K562 (cell line): ENCODE results near the gene ZFP57. TPM values are rescaled to one million over a fixed set of nuclear protein-coding genes. Genes with fewer than 3 reads are reported as not detected.

Source experiments
- BCOR ChIP-seq: fragments of 450-650 bp; IDR thresholded peaks from 2 replicates; pipeline ENCODE4 v1.6.1; 2016
- CAMTA2 ChIP-seq: fragments of 250-450 bp; sonication (Bioruptor Pico); conservative IDR thresholded peaks from 2 replicates; pipeline ENCODE4 v1.5.1; 2022
- CSDE1 ChIP-seq, 2 experiments: fragments of 450-650 bp; IDR thresholded peaks; 2 replicates each; pipeline ENCODE4 v1.6.1; 2016; ENCODE audit warnings: mild to moderate bottlenecking in 1 of 2
- GABPB2 ChIP-seq: fragments of 250-450 bp; sonication (Bioruptor Pico); conservative IDR thresholded peaks from 2 replicates; pipeline ENCODE4 v1.5.1; 2021; ENCODE audit warnings: mild to moderate bottlenecking
- GATAD2B ChIP-seq: fragments of 450-650 bp; IDR thresholded peaks from 2 replicates; pipeline ENCODE4 v1.6.1; 2017; ENCODE audit warnings: mild to moderate bottlenecking, borderline replicate concordance
- HDGF ChIP-seq: fragments of 450-650 bp; IDR thresholded peaks from 2 replicates; pipeline ENCODE4 v1.6.1; 2016
- HNRNPL ChIP-seq: fragments of 200-400 bp; formaldehyde crosslinking; IDR thresholded peaks from 2 replicates; pipeline ENCODE4 v1.6.1; 2017; ENCODE audit warnings: low read depth, mild to moderate bottlenecking, low read length
- HOXB6 ChIP-seq: fragments of 250-450 bp; sonication (Bioruptor Pico); IDR thresholded peaks from 2 replicates; pipeline ENCODE4 v1.5.1; 2022; ENCODE audit warnings: mild to moderate bottlenecking, borderline replicate concordance
- MAZ ChIP-seq, 2 experiments: fragments of 450-650 bp in 1 of 2; sonication (generic) in 1 of 2; formaldehyde crosslinking; IDR thresholded peaks in 1 of 2; conservative IDR thresholded peaks in 1 of 2; 2 replicates each; pipeline versions ENCODE4 v1.4.0 to v1.5.0; 2020; ENCODE audit warnings: mild to moderate bottlenecking in 1 of 2, missing genetic modification reagents in 1 of 2
- SUPT5H ChIP-seq: fragments of 450-650 bp; IDR thresholded peaks from 2 replicates; pipeline ENCODE4 v1.6.1; 2016
- TSHZ1 ChIP-seq: fragments of 250-450 bp; sonication (Bioruptor Pico); IDR thresholded peaks from 2 replicates; pipeline ENCODE4 v1.4.0; 2020; ENCODE audit warnings: mild to moderate bottlenecking, moderate library complexity
- ZFP36 ChIP-seq: fragments of 150-350 bp; IDR thresholded peaks from 2 replicates; pipeline ENCODE4 v1.6.1; 2018; ENCODE audit warnings: low read length, low read depth; ENCODE audit not compliant: partially characterized antibody
- ZNF311 ChIP-seq: fragments of 250-450 bp; sonication (Bioruptor Pico); IDR thresholded peaks from 2 replicates; pipeline ENCODE4 v1.4.0; 2020; ENCODE audit warnings: mild to moderate bottlenecking, moderate library complexity
- polyA plus RNA-seq, 8 experiments: library from polyadenylated mRNA; depleted of rRNA in 4 of 8; stranded (reverse) in 5 of 8; unstranded in 3 of 8; fragments of >200 nt; fragmentation: Nextera tagmentation in 2 of 8; fragmentation: Illumina TruSeq in 1 of 8; extraction: Ambion mirVana in 2 of 8; extraction: Trizol in 1 of 8; gene quantifications; 2 replicates each; pipeline versions ENCODE4 v1.2.1 to v1.2.3, GENCODE V29; 2011 to 2014; ENCODE audit warnings: inconsistent platforms in 1 of 8, missing spikeins in 1 of 8
- total RNA-seq, 7 experiments: library from RNA; depleted of rRNA in 6 of 7; stranded (reverse); fragments of >200 nt in 6 of 7; fragmentation: Illumina TruSeq in 2 of 7; extraction: Trizol in 2 of 7; gene quantifications; 2 replicates each; pipeline versions ENCODE4 v1.2.1 to v1.2.3, GENCODE V29; 2011 to 2021; ENCODE audit warnings: low replicate concordance in 1 of 7
- TF ChIP-seq, protein P1 (sequence below): fragments of 450-650 bp; conservative IDR thresholded peaks from 2 replicates; pipeline ENCODE4 v1.6.1; 2016; ENCODE audit warnings: missing genetic modification characterization, low read depth, mild to moderate bottlenecking, control low read depth, missing compliant biosample characterization
- TF ChIP-seq, protein P2 (sequence below): fragments of 250-450 bp; sonication (Bioruptor Pico); IDR thresholded peaks from 2 replicates; pipeline ENCODE4 v1.5.0; 2021
- TF ChIP-seq, protein P3 (sequence below), 2 experiments: IDR thresholded peaks in 1 of 2; conservative IDR thresholded peaks in 1 of 2; 2 replicates each; pipeline ENCODE4 v1.6.1; 2016; ENCODE audit warnings: low read depth in 2 of 2, mild to moderate bottlenecking in 1 of 2, missing compliant biosample characterization in 1 of 2, missing genetic modification characterization in 1 of 2, moderate library complexity in 1 of 2

ZFP57 gene
- total and polyA plus RNA-seq, 9 of the 15 experiments (the other 6 are each of a cell fraction or from before 2014, with no cell fraction given), result 0.04 to 0.28 (median 0.13) TPM

DNA sequence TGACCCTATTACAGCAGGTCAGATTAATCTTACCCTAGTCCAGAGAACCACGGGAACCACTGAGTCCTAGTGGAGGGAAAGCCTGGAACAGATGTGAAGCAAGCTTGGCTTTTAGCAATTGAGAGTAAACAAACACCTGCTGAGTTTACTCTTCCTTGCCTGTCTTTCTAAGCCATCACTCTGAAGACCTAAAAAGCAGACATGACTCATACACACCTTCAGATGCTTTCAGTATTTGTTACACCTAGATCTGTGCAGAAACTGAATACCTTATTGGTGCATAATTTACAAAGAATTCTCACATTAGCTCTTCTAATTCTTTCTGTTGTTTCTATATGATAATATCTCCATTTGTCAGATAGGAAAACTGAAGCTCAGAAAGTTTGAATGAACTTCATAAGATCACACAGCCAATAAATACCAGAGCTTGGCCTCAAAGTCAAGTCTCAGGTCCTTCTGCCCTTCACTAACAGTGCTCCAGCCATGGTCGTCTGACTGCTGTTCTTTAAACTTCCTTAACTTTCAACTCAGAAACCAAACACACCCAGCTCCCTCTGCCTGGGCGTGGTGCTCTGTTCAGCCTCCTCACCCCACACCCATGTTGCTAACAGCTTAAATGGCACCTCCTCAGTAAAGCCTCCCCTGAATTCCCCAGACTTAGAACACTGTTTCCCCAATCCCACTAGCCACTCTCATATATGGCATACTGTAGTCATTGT, 39.4 kb downstream of the ZFP57 start (continued):
- TF ChIP-seq HNRNPL (no peak), ZNF311 (CRISPR knock-in tag) (no peak), CSDE1 (IDR thresholded peaks at IDR 0.05) (no peak), TSHZ1 (CRISPR knock-in tag) (no peak), GATAD2B (no peak), SUPT5H (no peak), HOXB6 (CRISPR knock-in tag) (no peak), BCOR (0 out of 2 replicates have a peak, but pooled peaks have one; percentile 47), GABPB2 (CRISPR knock-in tag) (no peak), MAZ (CRISPR knock-in tag; conservative IDR thresholded peaks at IDR 0.05 in 1 of 2, IDR thresholded peaks at IDR 0.05 in 1 of 2) (no peak), HDGF (peak; percentile 67; the same call in 1 of the 2 replicates), CAMTA2 (no peak), ZFP36 (peak; percentile 92)
- TF ChIP-seq, protein P1, sequence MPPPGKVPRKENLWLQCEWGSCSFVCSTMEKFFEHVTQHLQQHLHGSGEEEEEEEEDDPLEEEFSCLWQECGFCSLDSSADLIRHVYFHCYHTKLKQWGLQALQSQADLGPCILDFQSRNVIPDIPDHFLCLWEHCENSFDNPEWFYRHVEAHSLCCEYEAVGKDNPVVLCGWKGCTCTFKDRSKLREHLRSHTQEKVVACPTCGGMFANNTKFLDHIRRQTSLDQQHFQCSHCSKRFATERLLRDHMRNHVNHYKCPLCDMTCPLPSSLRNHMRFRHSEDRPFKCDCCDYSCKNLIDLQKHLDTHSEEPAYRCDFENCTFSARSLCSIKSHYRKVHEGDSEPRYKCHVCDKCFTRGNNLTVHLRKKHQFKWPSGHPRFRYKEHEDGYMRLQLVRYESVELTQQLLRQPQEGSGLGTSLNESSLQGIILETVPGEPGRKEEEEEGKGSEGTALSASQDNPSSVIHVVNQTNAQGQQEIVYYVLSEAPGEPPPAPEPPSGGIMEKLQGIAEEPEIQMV (tag), result no peak
- TF ChIP-seq, protein P2, sequence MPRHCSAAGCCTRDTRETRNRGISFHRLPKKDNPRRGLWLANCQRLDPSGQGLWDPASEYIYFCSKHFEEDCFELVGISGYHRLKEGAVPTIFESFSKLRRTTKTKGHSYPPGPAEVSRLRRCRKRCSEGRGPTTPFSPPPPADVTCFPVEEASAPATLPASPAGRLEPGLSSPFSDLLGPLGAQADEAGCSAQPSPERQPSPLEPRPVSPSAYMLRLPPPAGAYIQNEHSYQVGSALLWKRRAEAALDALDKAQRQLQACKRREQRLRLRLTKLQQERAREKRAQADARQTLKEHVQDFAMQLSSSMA (CRISPR knock-in tag), result no peak
- TF ChIP-seq, protein P3, sequence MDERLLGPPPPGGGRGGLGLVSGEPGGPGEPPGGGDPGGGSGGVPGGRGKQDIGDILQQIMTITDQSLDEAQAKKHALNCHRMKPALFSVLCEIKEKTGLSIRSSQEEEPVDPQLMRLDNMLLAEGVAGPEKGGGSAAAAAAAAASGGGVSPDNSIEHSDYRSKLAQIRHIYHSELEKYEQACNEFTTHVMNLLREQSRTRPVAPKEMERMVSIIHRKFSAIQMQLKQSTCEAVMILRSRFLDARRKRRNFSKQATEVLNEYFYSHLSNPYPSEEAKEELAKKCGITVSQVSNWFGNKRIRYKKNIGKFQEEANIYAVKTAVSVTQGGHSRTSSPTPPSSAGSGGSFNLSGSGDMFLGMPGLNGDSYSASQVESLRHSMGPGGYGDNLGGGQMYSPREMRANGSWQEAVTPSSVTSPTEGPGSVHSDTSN (CRISPR knock-in tag; IDR thresholded peaks at IDR 0.05; ENCODE audit: low read depth), result no peak
- TF ChIP-seq, protein P3 (tag; conservative IDR thresholded peaks at IDR 0.05; ENCODE audit: low read depth), result no peak
